ENCODE data around the gene PCNX2. TPM values are rescaled to one million over a fixed set of nuclear protein-coding genes. Genes with fewer than 3 reads are reported as not detected.
A peak's percentile ranks its signal among the peaks of the same experiment; 100 is the strongest.

The PCNX2 gene
- total RNA-seq, 2 donors from 2014 or later: 23.9 to 39.1 TPM

DNA sequence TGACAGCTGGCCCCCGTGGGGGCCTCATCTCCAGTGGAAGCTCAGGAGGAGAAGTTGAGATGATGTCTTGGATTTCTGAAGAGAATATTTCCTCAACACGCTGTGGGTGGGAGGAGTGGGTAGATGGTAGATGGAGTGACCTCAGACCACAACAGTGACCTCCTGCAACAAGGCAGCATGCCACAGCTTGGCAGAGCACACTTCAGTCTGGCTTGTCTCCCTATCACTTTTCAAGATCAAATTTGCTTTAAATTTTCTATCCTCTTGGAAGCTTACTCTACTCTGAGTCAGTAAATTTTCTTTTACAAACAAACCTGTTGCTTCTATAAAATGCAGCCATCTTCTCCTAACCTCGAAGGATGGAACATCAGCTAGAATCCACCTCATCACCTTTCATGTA is 285.4 kb downstream of the PCNX2 start:
- TF ChIP-seq, protein P1, sequence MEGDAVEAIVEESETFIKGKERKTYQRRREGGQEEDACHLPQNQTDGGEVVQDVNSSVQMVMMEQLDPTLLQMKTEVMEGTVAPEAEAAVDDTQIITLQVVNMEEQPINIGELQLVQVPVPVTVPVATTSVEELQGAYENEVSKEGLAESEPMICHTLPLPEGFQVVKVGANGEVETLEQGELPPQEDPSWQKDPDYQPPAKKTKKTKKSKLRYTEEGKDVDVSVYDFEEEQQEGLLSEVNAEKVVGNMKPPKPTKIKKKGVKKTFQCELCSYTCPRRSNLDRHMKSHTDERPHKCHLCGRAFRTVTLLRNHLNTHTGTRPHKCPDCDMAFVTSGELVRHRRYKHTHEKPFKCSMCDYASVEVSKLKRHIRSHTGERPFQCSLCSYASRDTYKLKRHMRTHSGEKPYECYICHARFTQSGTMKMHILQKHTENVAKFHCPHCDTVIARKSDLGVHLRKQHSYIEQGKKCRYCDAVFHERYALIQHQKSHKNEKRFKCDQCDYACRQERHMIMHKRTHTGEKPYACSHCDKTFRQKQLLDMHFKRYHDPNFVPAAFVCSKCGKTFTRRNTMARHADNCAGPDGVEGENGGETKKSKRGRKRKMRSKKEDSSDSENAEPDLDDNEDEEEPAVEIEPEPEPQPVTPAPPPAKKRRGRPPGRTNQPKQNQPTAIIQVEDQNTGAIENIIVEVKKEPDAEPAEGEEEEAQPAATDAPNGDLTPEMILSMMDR (conservative IDR thresholded peaks at IDR 0.05): no peak
- peaks cover 13% of the 10 kb centered on the region for H3K36me3 Mint-ChIP-seq (ENCODE audit: low read depth)
- no peaks in the 10 kb centered on the region for H3K9me3 ChIP-seq (ENCODE audit: control insufficient read depth, low read length)
- H3K27ac Mint-ChIP-seq: no peak overlapping the region
- H3K9me3 Mint-ChIP-seq: no peaks in the 10 kb centered on the region
- DNase-seq: no peak
- H3K4me3 Mint-ChIP-seq: no peak overlapping the region
- H3K4me1 Mint-ChIP-seq: peaks cover 17% of the 10 kb centered on the region
- no peak overlapping the region for H3K4me3 ChIP-seq (ENCODE audit: low read length)
- H3K4me1 ChIP-seq (ENCODE audit: control insufficient read depth, insufficient read depth, low read length): peaks cover 16% of the 10 kb centered on the region
- H3K27me3 ChIP-seq (ENCODE audit: control insufficient read depth, insufficient read depth, low read length, poor library complexity, severe bottlenecking): no peaks in the 10 kb centered on the region
- H3K27ac ChIP-seq (ENCODE audit: low read depth, low read length): no peak overlapping the region
- H3K9ac ChIP-seq (ENCODE audit: extremely low read depth, low read length, poor library complexity, severe bottlenecking): no peak overlapping the region
- no peaks in the 10 kb centered on the region for H3K36me3 ChIP-seq (ENCODE audit: control insufficient read depth, insufficient read depth, low read length)
- WGBS, 2 experiments (ENCODE audit: insufficient coverage in 1 of 2, insufficient read length in 1 of 2): 92 to 95% methylated on average over 2 to 3 of the region's 3 CpGs
- H3K27me3 Mint-ChIP-seq (ENCODE audit: insufficient read depth): no peaks in the 10 kb centered on the region

- Histone ChIP-seq H3K9me3 (ENCODE audit: control insufficient read depth, low read length) (no peaks in the 10 kb centered on the region), H3K27me3 (ENCODE audit: control insufficient read depth, insufficient read depth, low read length, poor library complexity, severe bottlenecking) (no peaks in the 10 kb centered on the region), H3K9ac (ENCODE audit: extremely low read depth, low read length, poor library complexity, severe bottlenecking) (no peak overlapping the region), H3K27ac (ENCODE audit: low read depth, low read length) (no peak overlapping the region), H3K36me3 (ENCODE audit: control insufficient read depth, insufficient read depth, low read length) (no peaks in the 10 kb centered on the region), H3K4me3 (ENCODE audit: low read length) (no peak overlapping the region), H3K4me1 (ENCODE audit: control insufficient read depth, insufficient read depth, low read length) (peaks cover 21% of the 10 kb centered on the region)
- Mint-ChIP-seq H3K4me3 (no peak overlapping the region), H3K9me3 (peaks cover 7% of the 10 kb centered on the region), H3K27ac (no peak overlapping the region), H3K36me3 (ENCODE audit: low read depth) (peaks cover 14% of the 10 kb centered on the region), H3K4me1 (peaks cover 20% of the 10 kb centered on the region), H3K27me3 (ENCODE audit: insufficient read depth) (no peaks in the 10 kb centered on the region)
- DNase-seq: no peak
- WGBS, 2 experiments (ENCODE audit: insufficient coverage in 1 of 2, insufficient read length in 1 of 2): 93% methylated on average over 3 of the region's 3 CpGs
- TF ChIP-seq, protein P1 (conservative IDR thresholded peaks at IDR 0.05): no peak
Observed at GRCh38 chr1:233006541-233006973, 289.0 kb downstream of the PCNX2 start.

DNA sequence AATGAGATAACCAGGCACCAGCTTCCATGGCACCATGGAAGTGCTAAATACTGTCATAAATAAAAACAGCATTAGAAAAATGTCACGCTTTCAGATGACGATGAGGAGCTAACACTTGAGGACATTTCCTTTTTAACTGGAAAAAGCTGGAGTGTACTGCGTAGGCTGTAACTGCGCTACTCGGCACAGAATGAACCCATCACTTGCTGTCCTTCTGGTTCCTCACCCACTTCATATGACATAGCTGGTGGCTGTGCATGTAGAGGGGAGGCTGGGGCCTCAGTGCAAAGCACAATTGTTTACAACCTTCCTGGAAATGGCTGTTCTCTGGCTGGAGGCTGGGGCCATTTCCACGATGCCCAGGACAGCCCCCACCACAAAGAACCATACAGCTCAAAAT is 289.4 kb downstream of the PCNX2 start:
- no peaks in the 10 kb centered on the region for H3K9me3 ChIP-seq (ENCODE audit: control insufficient read depth, low read length)
- Mint-ChIP-seq H3K4me1 (peaks cover 20% of the 10 kb centered on the region), H3K9me3 (peaks cover 7% of the 10 kb centered on the region), H3K27me3 (ENCODE audit: insufficient read depth) (no peaks in the 10 kb centered on the region), H3K4me3 (no peak overlapping the region), H3K27ac (no peak overlapping the region), H3K36me3 (ENCODE audit: low read depth) (peaks cover 14% of the 10 kb centered on the region)
- H3K27ac ChIP-seq (ENCODE audit: low read depth, low read length): no peak overlapping the region
- H3K4me3 ChIP-seq (ENCODE audit: low read length): no peak overlapping the region
- DNase-seq: peak; percentile 24
- H3K9ac ChIP-seq (ENCODE audit: extremely low read depth, low read length, poor library complexity, severe bottlenecking): no peak overlapping the region
- H3K4me1 ChIP-seq (ENCODE audit: control insufficient read depth, insufficient read depth, low read length): peaks cover 21% of the 10 kb centered on the region
- 92 to 97% methylated on average over 5 to 6 of the region's 6 CpGs for WGBS, 2 experiments (ENCODE audit: insufficient coverage in 1 of 2, insufficient read length in 1 of 2)
- H3K27me3 ChIP-seq (ENCODE audit: control insufficient read depth, insufficient read depth, low read length, poor library complexity, severe bottlenecking): no peaks in the 10 kb centered on the region
- TF ChIP-seq, protein P1 (conservative IDR thresholded peaks at IDR 0.05): no peak
- H3K36me3 ChIP-seq (ENCODE audit: control insufficient read depth, insufficient read depth, low read length): no peaks in the 10 kb centered on the region

All from endodermal cell (in vitro differentiated cells).